ENCODE data around the gene GID8. TPM values are rescaled to one million over a fixed set of nuclear protein-coding genes. Genes with fewer than 3 reads are reported as not detected.

The GID8 gene
- total and polyA plus RNA-seq, 9 of the 15 experiments (the other 6 are each of a cell fraction or from before 2014, with no cell fraction given) = 7.5 to 31.6 (median 22.2) TPM

DNA sequence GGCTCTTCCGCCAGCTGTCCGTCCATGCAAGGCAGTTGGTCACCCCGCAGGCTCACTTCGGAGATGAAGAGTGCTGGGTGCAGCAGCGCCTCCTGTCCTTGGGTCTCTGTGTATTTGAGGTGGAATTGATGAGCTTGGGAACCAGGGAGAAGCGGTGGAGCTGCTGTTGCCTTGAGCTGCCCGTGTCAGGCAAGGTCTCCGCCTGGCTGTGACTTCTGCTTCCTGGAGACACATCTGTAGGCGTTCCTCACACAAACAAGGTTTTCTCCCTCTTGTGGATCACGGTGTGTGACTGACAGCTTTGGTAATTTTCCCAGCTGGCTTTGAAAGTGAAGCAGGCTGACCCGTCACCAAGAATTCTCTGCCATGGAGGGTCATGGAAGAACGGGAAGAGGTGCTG is 12.0 kb downstream of the GID8 start:
- no peak for FAIRE-seq
- no peak for TF ChIP-seq NELFE (IDR thresholded peaks at IDR 0.05; ENCODE audit: insufficient read depth, insufficient read length)
- TF ChIP-seq ZNF431 (CRISPR knock-in tag; IDR thresholded peaks at IDR 0.05) = no peak
- TF ChIP-seq KAT8 (IDR thresholded peaks at IDR 0.05; ENCODE audit: low read depth) = no peak
- TF ChIP-seq ZFX (CRISPR knock-in tag; IDR thresholded peaks at IDR 0.05) = no peak
- no peak for TF ChIP-seq HNRNPUL1 (IDR thresholded peaks at IDR 0.05; ENCODE audit: low read length)
- TF ChIP-seq, protein P1, sequence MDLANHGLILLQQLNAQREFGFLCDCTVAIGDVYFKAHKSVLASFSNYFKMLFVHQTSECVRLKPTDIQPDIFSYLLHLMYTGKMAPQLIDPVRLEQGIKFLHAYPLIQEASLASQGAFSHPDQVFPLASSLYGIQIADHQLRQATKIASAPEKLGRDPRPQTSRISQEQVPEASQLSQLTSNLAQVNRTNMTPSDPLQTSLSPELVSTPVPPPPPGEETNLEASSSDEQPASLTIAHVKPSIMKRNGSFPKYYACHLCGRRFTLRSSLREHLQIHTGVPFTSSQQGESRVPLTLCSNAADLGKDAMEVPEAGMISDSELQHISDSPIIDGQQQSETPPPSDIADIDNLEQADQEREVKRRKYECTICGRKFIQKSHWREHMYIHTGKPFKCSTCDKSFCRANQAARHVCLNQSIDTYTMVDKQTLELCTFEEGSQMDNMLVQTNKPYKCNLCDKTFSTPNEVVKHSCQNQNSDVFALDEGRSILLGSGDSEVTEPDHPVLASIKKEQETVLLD (IDR thresholded peaks at IDR 0.05) = no peak
- TF ChIP-seq RBM15 (IDR thresholded peaks at IDR 0.05; ENCODE audit: insufficient read depth, low read length) = no peak
- TF ChIP-seq BACH1 (tag; IDR thresholded peaks at IDR 0.05) = no peak
- TF ChIP-seq MEIS2 (IDR thresholded peaks at IDR 0.05; ENCODE audit: partially characterized antibody) = no peak
- TF ChIP-seq, protein P2, sequence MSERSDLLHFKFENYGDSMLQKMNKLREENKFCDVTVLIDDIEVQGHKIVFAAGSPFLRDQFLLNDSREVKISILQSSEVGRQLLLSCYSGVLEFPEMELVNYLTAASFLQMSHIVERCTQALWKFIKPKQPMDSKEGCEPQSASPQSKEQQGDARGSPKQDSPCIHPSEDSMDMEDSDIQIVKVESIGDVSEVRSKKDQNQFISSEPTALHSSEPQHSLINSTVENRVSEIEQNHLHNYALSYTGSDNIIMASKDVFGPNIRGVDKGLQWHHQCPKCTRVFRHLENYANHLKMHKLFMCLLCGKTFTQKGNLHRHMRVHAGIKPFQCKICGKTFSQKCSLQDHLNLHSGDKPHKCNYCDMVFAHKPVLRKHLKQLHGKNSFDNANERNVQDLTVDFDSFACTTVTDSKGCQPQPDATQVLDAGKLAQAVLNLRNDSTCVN (CRISPR knock-in tag; IDR thresholded peaks at IDR 0.05) = no peak
- TF ChIP-seq, protein P3, sequence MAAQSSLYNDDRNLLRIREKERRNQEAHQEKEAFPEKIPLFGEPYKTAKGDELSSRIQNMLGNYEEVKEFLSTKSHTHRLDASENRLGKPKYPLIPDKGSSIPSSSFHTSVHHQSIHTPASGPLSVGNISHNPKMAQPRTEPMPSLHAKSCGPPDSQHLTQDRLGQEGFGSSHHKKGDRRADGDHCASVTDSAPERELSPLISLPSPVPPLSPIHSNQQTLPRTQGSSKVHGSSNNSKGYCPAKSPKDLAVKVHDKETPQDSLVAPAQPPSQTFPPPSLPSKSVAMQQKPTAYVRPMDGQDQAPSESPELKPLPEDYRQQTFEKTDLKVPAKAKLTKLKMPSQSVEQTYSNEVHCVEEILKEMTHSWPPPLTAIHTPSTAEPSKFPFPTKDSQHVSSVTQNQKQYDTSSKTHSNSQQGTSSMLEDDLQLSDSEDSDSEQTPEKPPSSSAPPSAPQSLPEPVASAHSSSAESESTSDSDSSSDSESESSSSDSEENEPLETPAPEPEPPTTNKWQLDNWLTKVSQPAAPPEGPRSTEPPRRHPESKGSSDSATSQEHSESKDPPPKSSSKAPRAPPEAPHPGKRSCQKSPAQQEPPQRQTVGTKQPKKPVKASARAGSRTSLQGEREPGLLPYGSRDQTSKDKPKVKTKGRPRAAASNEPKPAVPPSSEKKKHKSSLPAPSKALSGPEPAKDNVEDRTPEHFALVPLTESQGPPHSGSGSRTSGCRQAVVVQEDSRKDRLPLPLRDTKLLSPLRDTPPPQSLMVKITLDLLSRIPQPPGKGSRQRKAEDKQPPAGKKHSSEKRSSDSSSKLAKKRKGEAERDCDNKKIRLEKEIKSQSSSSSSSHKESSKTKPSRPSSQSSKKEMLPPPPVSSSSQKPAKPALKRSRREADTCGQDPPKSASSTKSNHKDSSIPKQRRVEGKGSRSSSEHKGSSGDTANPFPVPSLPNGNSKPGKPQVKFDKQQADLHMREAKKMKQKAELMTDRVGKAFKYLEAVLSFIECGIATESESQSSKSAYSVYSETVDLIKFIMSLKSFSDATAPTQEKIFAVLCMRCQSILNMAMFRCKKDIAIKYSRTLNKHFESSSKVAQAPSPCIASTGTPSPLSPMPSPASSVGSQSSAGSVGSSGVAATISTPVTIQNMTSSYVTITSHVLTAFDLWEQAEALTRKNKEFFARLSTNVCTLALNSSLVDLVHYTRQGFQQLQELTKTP (IDR thresholded peaks at IDR 0.05; ENCODE audit: low read depth in 1 of 2, partially characterized antibody in 2 of 2) = no peak
- TF ChIP-seq MCM5 (IDR thresholded peaks at IDR 0.05; ENCODE audit: low read depth) = no peak

More for the DNA sequence above, 12.0 kb downstream of the GID8 start:
- no peak overlapping the region for H3K4me2 ChIP-seq (ENCODE audit: insufficient read depth, low read length)
- H2AFZ ChIP-seq (ENCODE audit: low read depth, low read length) = no peak overlapping the region
- H3K9me1 ChIP-seq (ENCODE audit: control insufficient read depth, insufficient read depth, low read length) = no peaks in the 10 kb centered on the region
- H4K20me1 ChIP-seq (replicated peaks; ENCODE audit: control insufficient read depth, insufficient read depth, low read length) = no peaks in the 10 kb centered on the region
- peaks cover 3 to 22% of the 10 kb centered on the region in 2 experiments; a peak in 3 of 5 replicates for H3K4me1 ChIP-seq (replicated peaks in 1 of 2; ENCODE audit: control insufficient read depth in 2 of 2, insufficient read depth in 2 of 2, low read length in 2 of 2)
- in situ Hi-C loops (cut with MboI) (no loop called here), intact Hi-C loops (cut with micrococcal nuclease) (no loop called here)
- ChIA-PET POLR2A (interaction anchor here (4.5 kb wide), 1 partner anchor 13 kb away, joined by 41 read pairs; the partner anchor contains the start of gene GID8), CTCF (ENCODE audit: low intra/inter-chr PET ratio) (no interaction called here)
- H3K27ac ChIP-seq (ENCODE audit: extremely low read depth, low read depth, low read length) = no peak overlapping the region
- 0 out of 5 replicates have a peak, but pooled peaks cover 0 to 5% of the 10 kb centered on the region in 2 experiments for H3K27me3 ChIP-seq (ENCODE audit: control insufficient read depth in 2 of 2, insufficient read depth in 2 of 2, low read length in 2 of 2)
- peaks cover 7% of the 10 kb centered on the region for H3K9me3 ChIP-seq (replicated peaks; ENCODE audit: control insufficient read depth, insufficient read depth, low read depth, low read length)
- no peaks in the 10 kb centered on the region for H3K79me2 ChIP-seq (ENCODE audit: control insufficient read depth, insufficient read depth, low read length)
- no TSS peak for BruUV-seq (replicated peaks)
- no peak for DNase-seq (ENCODE audit: extremely low read depth in 1 of 4, low spot score in 3 of 4)
- H3K36me3 ChIP-seq (ENCODE audit: control insufficient read depth, insufficient read depth, low read length) = peaks cover 39% of the 10 kb centered on the region
- ATAC-seq = no peak
- 88% methylated on average over 12 of the region's 12 CpGs for WGBS (ENCODE audit: insufficient coverage, low coverage, missing lambda C conversion rate)
- no peak overlapping the region for H3K9ac ChIP-seq (ENCODE audit: insufficient read depth in 1 of 2, low read depth in 2 of 2, low read length in 2 of 2)
- H3K4me3 ChIP-seq = no peak overlapping the region
